Glomerular visceral epithelial cell (primary cell): Measurements from ENCODE around the gene BTG3.

Source experiments
- DNase-seq: peaks from one replicate; pipeline ENCODE4 v3.0.0-alpha.2; 2016; ENCODE audit errors: extremely low spot score

Gene BTG3

DNA sequence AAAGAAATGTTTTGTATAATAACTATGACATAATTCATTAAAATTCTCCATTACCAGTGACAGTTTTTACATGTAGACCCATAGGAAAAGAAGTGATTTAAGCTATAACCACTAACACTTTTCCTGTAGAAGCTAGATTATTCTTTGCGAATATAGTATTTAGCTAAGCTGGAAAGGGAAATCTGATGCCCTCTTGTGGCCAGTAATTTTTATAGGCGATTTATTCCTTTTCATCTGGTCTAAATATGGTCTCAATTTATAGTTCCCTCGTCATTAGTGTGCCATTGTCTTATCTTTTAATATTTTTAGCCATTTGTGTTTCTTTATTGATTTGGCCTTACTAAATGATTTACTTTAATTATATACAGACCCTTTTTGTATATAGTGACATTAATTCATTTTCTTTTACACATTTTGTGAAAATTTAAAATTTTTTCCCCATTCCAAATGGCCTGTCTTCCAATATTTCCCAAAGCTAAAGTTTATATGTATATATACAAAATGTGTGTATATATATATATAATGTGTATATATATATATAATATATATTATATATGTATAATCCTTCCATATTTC is 26.7 kb downstream of the BTG3 start:
- DNase-seq: peak; percentile 49

GRCh38 chr21:17583898-17584297 is 28.8 kb downstream of the BTG3 start:
- DNase-seq: no peak

DNA sequence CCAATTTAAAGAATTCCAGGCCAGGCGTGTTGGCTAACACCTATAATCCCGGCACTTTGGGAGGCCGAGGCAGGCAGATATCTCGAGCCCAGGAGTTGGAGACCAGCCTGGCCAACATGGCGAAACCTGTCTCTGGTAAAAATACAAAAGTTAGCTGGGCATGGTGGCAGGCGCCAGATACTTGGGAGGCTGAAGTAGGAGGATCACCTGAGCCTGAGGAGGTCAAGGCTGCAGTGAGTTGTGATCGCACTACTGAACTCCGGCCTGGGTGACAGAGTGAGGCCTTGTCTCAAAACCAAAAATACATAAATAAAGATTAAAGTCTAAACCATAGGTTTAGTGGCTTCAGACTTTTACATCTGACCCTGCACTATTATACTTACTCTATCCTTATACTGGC is 32.4 kb downstream of the BTG3 start:
- no peak for DNase-seq

DNA sequence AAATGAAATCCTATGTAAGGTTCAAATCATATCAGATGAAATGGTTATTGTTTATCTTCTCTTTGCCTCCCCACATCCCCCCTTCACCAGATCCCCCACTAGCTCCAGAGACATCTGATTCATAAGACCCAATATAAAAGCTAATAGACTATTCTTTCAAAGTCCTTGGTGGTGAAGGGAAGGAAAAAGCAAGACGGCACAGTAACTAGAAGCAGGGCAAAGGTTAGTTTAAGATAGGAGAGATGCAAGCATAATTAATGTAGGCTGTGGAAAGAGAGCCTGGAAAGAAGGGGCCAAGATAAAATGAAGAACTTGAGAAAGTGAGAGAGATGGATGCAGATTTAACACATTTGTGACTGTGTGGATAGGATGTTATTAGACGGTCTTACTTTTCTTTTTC is 33.8 kb downstream of the BTG3 start:
- DNase-seq: no peak

DNA sequence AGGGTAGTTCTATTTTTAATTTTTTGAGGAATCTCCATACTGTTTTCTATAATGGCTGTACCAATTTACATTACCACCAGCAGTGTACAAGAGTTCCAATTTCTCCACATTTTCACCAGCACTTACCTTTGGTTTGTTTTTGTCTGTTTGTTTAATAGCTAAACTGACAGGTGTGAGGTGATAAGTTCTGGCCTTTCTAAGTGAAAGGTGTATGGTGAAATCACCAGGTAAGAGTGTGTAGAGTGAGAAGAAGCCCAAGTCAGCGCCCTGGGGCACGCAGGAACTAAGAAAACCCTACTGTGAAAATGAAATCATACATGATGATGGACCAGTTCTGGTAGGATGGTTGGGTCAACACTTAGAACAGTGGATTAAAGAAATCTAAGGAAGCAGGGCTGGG is 34.5 kb downstream of the BTG3 start:
- no peak for DNase-seq

DNA sequence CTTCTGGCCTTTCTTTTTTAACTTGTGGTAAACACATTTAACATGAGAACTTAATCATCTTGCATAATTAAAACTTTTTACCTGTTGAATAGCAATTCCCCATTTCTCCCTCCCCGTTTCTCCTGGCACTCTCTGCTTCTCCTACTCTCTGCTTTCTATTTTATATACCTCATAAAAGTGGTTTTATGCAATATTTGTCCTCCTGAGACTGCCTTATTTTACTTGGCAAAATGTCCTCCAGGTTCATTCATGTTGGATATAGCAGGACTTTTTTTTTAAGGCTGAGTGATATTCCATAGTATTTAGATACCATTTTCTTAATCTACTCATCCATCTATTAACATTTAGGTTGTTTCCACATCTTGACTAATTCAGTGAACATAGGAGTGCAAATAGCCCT is 35.0 kb downstream of the BTG3 start:
- no peak for DNase-seq

- no peak for DNase-seq
Observed at GRCh38 chr21:17576080-17576835, 36.4 kb downstream of the BTG3 start.

DNA sequence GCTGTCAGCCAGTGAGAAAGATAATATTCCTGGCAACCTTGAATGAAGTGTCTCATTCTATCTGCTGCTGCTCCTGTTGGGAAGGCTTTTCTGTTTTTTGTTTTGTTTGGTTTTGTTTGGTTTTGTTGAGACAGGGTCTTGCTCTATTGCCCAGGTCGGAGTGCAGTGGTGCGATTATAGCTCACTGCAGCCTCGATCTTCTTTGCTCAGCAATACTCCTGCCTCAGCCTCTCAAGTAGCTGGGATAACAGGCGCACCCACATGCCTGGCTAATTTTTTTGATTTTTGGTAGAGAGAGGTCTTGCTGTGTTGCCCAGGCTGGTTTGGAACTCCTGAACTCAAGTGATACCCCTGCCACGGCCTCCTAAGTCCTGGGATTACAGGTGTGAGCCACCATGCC is 37.6 kb downstream of the BTG3 start:
- no peak for DNase-seq

- DNase-seq: no peak
Observed at GRCh38 chr21:17572431-17572830, 40.3 kb downstream of the BTG3 start.

- no peak for DNase-seq
Observed at GRCh38 chr21:17570786-17571185, 41.9 kb downstream of the BTG3 start.

DNA sequence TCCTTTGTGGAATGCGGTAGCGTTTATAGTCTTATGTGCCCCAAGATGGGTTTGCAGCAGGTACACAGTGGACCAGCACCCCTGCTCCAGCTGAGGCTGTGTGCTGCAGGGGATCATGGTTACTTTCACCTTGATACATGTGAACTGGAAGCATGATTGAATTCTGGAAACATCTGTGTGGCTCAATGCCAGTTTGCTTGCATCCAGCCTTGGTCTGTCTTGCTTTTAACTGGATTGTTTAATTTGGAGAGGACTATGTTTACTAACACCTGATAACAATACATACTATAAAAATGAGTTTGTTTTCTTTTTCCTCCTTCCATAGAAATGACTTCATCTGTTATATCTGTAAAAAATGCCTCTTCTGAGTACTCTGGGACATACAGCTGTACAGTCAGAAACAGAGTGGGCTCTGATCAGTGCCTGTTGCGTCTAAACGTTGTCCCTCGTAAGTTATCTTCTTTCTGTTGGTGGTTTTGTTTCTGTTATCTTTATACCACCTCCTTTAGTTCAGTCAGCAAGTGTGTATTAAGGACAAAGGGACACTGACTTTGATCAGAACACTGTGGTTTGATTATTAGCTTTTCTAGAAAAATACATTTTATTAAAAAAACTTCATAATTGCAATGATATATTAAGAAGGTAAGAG is 52.2 kb downstream of the BTG3 start:
- no peak for DNase-seq

DNA sequence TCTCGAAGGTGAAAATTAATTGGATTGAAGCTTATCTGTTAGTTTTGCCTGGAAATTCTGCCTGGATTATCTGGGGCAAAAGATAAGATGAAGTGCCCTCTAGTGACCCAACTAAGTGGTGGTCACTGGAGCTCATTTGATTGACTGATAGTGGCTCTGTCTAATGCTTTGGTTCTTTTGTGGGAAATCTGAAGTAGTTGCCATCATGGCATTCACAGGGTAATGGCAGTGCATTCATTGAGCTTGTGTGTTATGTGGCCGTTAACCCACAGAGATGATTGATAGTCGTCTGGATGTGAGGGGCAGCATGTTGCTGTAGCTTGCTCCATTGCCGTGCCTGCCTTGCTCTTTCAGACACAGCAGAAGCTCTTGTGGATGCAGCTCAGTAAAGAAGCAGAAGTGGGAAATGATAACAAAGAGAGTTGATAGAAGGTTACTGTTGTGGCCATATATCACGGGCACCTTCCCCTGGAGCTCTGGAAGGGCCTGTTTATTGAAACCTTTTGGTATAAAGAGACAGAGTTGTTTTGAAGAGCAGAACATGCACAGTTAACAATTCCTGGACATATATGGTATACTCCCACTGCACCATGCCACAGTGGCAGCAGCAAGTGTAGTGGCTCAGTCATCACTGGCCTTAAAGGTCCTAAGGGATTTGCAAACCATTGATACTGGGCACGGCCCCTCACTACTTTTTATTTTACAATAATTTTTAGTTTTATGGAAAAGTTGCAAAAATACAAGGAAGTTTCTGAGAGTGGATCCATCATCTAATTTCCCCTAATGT is 57.8 kb downstream of the BTG3 start:
- no peak for DNase-seq

GRCh38 chr21:17554120-17554519 is 58.6 kb downstream of the BTG3 start:
- no peak for DNase-seq

DNA sequence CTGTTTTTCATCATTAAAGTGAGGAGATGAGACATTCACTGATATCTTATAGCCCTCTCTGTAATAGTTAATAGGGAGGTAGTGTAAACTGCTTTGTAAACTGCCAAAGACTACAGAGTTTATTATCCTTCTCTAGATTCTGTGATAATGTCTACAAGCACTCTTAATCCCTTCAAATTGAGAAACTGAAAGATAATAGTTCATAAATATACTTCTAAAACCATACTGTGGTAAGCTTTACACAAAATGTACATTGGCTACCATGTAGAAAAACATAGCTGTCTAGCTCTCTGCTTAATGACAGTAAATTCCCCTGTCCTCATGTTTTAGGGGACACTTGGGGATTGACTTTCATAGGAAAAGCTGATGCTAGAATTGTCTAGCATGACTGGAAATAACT is 60.3 kb downstream of the BTG3 start:
- no peak for DNase-seq

- no peak for DNase-seq
Observed at GRCh38 chr21:17550671-17551308, 61.9 kb downstream of the BTG3 start.

DNA sequence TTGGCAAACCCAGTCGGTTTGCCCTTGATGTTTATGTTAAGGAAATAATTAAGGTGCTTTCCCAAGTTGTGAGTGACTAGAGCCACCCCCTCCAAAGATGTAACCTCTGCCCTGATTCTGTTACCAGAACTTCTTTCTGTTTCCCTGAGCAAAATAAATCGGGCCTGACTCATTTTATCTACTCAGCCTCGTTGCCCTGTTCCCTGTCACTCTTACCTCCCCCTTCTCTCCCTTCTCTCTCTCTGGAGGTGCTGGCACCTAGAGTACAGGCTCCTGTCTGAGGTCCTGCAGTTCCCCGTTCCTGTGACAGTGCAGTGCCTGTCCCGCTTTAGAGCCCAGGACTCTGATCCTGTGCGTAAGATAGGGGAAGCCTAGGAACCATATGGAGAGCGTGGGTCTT is 64.4 kb downstream of the BTG3 start:
- DNase-seq: no peak

DNA sequence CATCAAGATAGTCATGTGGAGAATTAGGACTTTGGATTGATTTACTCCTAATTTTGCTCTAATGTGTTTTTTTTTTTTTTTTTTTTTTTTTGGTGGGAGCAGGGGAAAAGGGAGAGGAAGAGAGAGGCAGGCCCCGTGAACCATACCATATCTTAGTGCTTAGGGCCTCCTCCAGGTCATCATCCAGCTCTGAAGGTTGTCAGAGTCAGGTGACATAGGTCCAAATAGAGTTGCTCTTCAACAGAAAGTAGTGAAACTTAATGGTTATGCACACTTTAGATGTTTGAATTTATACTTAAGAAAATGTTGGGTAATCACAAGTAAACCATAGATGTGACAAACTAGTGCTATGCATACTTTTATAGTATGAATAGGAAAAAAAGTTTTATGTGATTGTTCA is 67.7 kb downstream of the BTG3 start:
- DNase-seq: no peak
